Neutrophil (primary cell): Measurements from ENCODE around the gene AKT3.
"Not testable (repeated sequence)": the region's sequence is repeated elsewhere in the genome, so short reads cannot be mapped to it uniquely, and the experiment has no call there.

Source experiments
- H3K27ac ChIP-seq: fragments of 200-600 bp; sonication (generic); 2 replicates; pipeline ENCODE4 v1.5.1; 2016; ENCODE audit warnings: mild to moderate bottlenecking, moderate library complexity
- H3K27me3 ChIP-seq: fragments of 200-600 bp; sonication (generic); 2 replicates; pipeline ENCODE4 v1.6.0; 2016; ENCODE audit warnings: mild to moderate bottlenecking
- H3K36me3 ChIP-seq: fragments of 200-600 bp; sonication (generic); 2 replicates; pipeline ENCODE4 v1.5.1; 2017
- H3K4me1 ChIP-seq, 2 experiments: fragments of 200-600 bp in 1 of 2; sonication (generic) in 1 of 2; 1 replicate in 1 of 2; 2 replicates in 1 of 2; pipeline versions ENCODE4 v1.5.1 to v1.6.1; 2013 to 2016; ENCODE audit warnings: low read depth in 1 of 2, low read length in 1 of 2, mild to moderate bottlenecking in 1 of 2, moderate library complexity in 1 of 2; ENCODE audit not compliant: control insufficient read depth in 1 of 2, insufficient read depth in 1 of 2
- H3K4me3 ChIP-seq, 2 experiments: fragments of 200-600 bp in 1 of 2; sonication (generic) in 1 of 2; 1 replicate in 1 of 2; 2 replicates in 1 of 2; pipeline ENCODE4 v1.5.1; 2013 to 2016; ENCODE audit warnings: low read depth in 1 of 2, low read length in 1 of 2, mild to moderate bottlenecking in 1 of 2, moderate library complexity in 1 of 2
- H3K9me3 ChIP-seq: fragments of 200-600 bp; sonication (generic); 2 replicates; pipeline ENCODE4 v1.5.1; 2016
- TF ChIP-seq, protein P1 (sequence below): fragments of 200-600 bp; sonication (generic); IDR thresholded peaks from 2 replicates; pipeline ENCODE4 v1.5.1; 2016; ENCODE audit warnings: antibody characterized with exemption

AKT3 gene

DNA sequence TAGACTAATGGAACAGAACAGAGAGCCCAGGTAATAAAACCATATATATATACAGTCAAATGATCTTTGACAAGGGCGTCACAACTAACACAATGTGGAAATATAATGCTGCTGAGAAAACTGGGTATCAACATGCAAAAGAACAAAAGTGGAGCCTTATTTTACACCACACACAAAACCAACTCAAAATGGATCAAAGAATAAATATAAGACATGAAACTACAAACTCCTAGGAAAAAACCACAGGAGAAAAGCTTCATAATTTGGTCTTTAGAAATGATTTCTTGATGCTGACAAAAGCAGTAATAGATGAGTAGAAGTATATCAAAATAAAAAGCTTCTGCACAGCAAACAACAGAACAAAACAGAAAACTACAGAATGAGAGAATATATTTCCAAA, 192.2 kb downstream of the AKT3 start:
- no peaks in the 10 kb centered on the region for H3K27me3 ChIP-seq
- H3K36me3 ChIP-seq: no peaks in the 10 kb centered on the region
- H3K27ac ChIP-seq: no peak overlapping the region
- no peaks in the 10 kb centered on the region for H3K4me1 ChIP-seq
- H3K4me3 ChIP-seq: no peak overlapping the region
- H3K9me3 ChIP-seq: no peaks in the 10 kb centered on the region
- TF ChIP-seq, protein P1, sequence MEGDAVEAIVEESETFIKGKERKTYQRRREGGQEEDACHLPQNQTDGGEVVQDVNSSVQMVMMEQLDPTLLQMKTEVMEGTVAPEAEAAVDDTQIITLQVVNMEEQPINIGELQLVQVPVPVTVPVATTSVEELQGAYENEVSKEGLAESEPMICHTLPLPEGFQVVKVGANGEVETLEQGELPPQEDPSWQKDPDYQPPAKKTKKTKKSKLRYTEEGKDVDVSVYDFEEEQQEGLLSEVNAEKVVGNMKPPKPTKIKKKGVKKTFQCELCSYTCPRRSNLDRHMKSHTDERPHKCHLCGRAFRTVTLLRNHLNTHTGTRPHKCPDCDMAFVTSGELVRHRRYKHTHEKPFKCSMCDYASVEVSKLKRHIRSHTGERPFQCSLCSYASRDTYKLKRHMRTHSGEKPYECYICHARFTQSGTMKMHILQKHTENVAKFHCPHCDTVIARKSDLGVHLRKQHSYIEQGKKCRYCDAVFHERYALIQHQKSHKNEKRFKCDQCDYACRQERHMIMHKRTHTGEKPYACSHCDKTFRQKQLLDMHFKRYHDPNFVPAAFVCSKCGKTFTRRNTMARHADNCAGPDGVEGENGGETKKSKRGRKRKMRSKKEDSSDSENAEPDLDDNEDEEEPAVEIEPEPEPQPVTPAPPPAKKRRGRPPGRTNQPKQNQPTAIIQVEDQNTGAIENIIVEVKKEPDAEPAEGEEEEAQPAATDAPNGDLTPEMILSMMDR: no peak

DNA sequence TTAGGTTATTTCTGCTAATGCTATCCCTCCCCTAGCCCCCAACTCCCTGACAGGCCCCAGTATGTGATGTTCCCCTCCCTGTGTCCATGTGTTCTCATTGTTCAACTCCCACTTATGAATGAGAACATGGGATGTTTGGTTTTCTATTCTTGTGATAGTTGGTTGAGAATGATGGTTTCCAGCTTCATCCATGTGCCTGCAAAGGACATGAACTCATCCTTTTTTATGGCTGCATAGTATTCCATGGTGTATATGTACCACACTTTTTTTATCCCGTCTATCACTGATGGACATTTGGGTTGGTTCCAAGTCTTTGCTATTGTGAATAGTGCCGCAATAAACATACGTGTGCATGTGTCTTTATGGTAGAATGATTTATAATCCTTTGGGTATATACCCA, 200.5 kb downstream of the AKT3 start:
- not testable (repeated sequence) for H3K27ac ChIP-seq, H3K27me3 ChIP-seq, H3K4me1 ChIP-seq, H3K4me3 ChIP-seq, H3K9me3 ChIP-seq, H3K36me3 ChIP-seq

DNA sequence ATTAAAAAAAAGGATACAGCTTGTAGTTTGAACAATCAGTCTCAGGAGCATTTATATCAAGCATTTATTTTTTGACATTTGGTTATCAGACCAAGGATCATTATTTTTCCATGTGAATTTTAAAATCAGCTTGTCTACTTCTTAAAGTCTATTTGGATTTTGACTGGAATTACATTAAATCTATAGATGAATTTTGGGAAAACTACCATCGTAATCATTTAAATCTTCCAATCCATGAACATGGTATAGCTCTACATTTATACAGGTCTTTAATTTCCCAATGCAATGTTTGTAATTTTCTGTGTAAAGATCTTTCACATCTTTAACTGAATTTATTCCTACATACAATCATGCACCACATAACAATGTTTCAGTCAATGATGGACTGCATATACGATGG, 203.2 kb downstream of the AKT3 start:
- Histone ChIP-seq H3K4me3 (no peak overlapping the region), H3K36me3 (no peaks in the 10 kb centered on the region), H3K27me3 (no peaks in the 10 kb centered on the region), H3K9me3 (no peaks in the 10 kb centered on the region), H3K27ac (no peak overlapping the region), H3K4me1 (no peaks in the 10 kb centered on the region)
- TF ChIP-seq, protein P1: no peak

DNA sequence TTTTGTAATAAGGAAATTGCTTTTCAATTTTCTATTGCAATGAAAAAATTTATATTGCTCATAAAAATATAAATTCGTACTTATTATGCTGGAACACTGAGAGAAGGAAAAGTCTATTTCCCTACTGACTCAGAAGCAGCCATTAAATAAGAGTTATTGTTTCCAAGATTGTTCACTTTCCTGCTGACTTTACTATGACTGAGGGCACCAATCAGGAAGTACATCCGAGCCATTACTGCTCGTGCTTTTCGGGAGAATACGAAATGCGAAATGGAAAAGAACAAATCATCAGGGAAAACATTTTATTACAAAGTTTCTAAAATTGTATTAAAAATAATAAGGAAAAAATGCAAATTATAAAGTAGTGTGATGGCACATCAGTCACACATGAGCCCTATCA, 204.8 kb downstream of the AKT3 start:
- H3K27ac ChIP-seq: no peak overlapping the region
- TF ChIP-seq, protein P1: no peak
- no peaks in the 10 kb centered on the region for H3K36me3 ChIP-seq
- no peak overlapping the region for H3K4me3 ChIP-seq
- no peaks in the 10 kb centered on the region for H3K27me3 ChIP-seq
- H3K4me1 ChIP-seq: no peaks in the 10 kb centered on the region
- H3K9me3 ChIP-seq: no peaks in the 10 kb centered on the region

DNA sequence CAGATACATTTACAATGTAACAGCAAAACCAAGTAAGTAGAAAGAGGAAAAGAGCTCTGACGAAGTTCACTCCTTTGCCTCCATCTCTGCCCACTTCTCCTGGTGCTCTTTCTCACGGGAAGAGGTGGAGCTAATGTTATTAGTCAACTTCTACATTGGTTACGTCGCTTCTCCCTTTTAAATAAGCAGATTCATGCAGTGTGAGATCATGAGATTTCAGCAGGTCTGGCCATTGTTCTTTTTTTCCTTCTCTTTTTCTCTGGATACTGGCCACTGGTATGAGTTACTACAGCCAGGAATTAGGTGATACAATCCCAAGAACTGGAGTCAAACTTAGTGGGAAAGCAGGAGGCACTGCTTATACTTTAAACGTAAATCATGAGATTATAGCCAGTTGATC, 207.1 kb downstream of the AKT3 start:
- H3K9me3 ChIP-seq: no peaks in the 10 kb centered on the region
- no peak overlapping the region for H3K4me3 ChIP-seq
- no peaks in the 10 kb centered on the region for H3K27me3 ChIP-seq
- no peak overlapping the region for H3K27ac ChIP-seq
- H3K36me3 ChIP-seq: no peaks in the 10 kb centered on the region
- H3K4me1 ChIP-seq: no peaks in the 10 kb centered on the region
- TF ChIP-seq, protein P1: no peak

DNA sequence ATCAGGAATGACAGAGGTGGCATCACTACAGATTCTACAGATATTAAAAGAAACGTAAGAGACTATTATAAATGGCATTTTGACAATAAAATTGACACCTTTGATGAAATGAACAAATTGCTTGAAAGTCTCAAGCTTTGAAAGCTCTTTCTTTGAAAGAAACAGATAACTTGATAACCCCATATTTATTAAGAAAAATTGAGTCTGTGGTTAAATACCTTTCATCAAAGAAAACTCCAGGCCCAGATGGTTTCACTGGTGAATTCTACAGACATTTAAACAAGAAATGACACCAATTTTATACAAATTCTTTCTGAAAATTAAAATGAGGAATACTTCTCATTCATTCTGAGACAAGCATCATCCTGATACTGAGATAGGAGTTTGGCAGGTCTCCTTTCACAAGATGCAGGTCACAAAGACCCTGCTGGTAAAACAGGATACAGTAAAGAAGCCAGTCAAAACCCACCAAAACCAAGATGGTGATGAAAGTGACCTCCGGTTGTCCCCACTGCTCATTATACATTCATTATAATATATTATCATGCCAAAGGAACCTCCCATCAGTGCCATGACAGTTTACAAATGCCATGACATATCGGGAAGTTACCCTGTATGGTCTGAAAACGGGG, 210.9 kb downstream of the AKT3 start:
- no peaks in the 10 kb centered on the region for H3K4me1 ChIP-seq
- TF ChIP-seq, protein P1: no peak
- no peaks in the 10 kb centered on the region for H3K9me3 ChIP-seq
- no peaks in the 10 kb centered on the region for H3K27me3 ChIP-seq
- H3K36me3 ChIP-seq: no peaks in the 10 kb centered on the region
- no peak overlapping the region for H3K27ac ChIP-seq
- H3K4me3 ChIP-seq: no peak overlapping the region
